KBM-7 (cell line): ENCODE data around the gene PCNT.
"Not testable (repeated sequence)": the region's sequence is repeated elsewhere in the genome, so short reads cannot be mapped to it uniquely, and the experiment has no call there.

Experiments used
- DNase-seq: peaks from one replicate; pipeline ENCODE4 v3.0.0-alpha.2; 2015
- in situ Hi-C: fragments of 300-500 bp; cut with MboI; formaldehyde crosslinking; loops from 2 replicates; pipeline ENCODE4 v1.14.3; 2020; ENCODE audit warnings: low sequenced_read_pairs, low pct_unique_long_range_greater_than_20kb, mixed read lengths

PCNT gene

DNA sequence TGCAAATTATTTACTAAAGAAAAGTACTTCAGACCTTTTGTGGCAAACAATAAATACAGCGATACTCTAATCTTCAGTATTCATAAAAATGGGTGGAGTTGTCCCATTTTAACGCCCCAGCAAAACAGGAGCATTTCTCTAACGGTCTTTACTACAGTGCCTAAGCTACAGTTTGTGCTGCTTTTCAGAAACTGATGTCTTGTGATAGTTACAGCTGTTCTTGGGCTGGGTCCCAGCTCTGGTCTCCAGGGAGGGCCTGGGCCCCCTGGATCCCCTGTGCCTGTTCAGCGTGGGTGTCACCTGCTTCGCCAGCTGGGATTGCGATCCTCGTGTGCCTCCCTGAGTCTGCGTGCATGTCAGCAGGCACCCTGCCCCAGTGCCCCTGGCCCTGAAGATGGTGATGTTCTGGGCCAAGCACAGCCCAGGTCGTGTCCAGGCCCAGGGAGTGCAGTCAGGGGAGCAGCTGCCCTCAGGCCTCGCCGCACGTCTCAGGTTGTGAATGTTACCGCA lies 70.7 kb downstream of the PCNT start:
- DNase-seq: no peak
- in situ Hi-C loops: no loop called here

- in situ Hi-C loops: no loop called here
Measured at GRCh38 chr21:46397211-46397905, 73.4 kb downstream of the PCNT start.

DNA sequence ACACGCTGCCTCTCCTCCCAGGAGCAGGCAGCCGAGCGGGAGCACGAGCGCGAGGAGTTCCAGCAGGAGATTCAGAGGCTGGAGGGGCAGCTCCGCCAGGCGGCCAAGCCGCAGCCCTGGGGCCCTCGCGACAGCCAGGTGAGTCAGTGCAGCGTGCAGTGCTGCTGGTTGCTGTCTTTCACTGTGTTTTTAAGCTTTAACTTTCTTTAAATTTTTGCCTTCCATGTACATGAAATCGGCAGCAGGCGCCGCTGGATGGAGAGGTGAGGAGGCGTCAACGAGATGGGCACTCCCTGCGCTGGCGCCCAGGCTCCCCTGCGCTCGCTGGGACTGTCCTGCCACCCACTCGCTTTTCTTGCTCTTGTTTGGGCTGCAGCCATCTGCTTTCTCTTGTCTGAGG lies 74.0 kb downstream of the PCNT start:
- in situ Hi-C loops: no loop called here
- no peak for DNase-seq

More at GRCh38 chr21:46397211-46397905, 73.4 kb downstream of the PCNT start:
- DNase-seq: no peak

DNA sequence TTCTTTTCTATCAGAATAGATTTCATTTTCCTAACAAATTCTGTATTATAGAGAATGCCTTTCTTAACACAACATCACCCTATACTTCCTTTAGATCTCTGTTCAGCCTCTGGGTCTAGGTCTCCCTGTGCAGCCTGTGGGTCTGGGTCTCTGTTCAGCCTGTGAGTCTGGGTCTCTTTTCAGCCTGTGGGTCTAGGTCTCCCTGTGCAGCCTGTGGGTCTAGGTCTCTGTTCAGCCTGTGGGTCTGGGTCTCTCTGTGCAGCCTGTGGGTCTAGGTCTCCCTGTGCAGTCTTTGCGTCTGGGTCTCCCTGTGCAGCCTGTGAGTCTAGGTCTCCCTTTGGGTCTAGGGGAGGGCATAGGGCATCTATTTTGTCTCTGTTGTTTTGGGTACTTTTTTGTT lies 75.2 kb downstream of the PCNT start:
- DNase-seq: no peak
- in situ Hi-C loops: no loop called here

GRCh38 chr21:46399686-46400085 lies 75.7 kb downstream of the PCNT start:
- DNase-seq: no peak
- in situ Hi-C loops: no loop called here

GRCh38 chr21:46401186-46401910 lies 77.4 kb downstream of the PCNT start:
- in situ Hi-C loops: no loop called here

GRCh38 chr21:46402421-46402820 lies 78.5 kb downstream of the PCNT start:
- in situ Hi-C loops: no loop called here
- no peak for DNase-seq

More at GRCh38 chr21:46401186-46401910, 77.4 kb downstream of the PCNT start:
- DNase-seq: no peak

GRCh38 chr21:46403234-46403811 lies 79.4 kb downstream of the PCNT start:
- in situ Hi-C loops, DNase-seq: not testable (repeated sequence)

GRCh38 chr21:46404306-46404705 lies 80.3 kb downstream of the PCNT start:
- DNase-seq: no peak
- in situ Hi-C loops: no loop called here

- DNase-seq: no peak
- in situ Hi-C loops: no loop called here
Measured at GRCh38 chr21:46406001-46406400, 82.0 kb downstream of the PCNT start.

DNA sequence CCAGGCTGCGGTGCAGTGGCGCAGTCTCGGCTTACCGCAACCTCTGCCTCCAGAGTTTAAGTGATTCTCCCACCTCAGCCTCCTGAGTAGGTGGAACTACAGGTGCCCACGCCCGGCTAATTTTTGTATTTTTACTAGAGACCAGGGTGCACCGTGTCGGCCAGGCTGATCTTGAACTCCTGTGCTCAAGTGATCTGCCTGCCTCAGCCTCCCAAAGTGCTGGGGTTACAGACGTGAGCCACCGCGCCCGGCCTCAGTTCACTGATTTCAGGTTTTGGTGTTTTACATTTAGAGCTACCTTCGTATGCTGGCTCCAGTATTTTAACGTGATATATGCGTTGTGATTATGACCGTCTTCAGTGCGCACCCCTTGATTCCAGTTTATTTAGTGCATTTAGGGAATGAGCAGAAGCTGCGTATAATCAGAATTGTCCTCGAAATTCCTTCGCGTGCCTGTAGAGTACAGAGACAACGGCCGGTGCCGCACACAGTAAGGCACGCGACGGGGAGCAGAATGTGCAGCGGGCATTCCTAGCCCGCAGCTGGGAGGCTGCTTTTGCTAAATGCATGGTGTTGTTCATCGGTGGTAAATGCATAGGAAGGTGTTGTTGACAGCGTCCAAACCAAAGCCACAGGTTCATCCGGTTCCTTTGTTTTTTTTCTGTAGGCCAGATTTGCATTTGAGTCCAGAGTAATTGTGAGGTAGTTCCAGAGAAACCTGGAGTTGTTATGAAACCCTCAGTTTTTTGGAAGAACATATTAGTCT lies 85.9 kb downstream of the PCNT start:
- no peak for DNase-seq
- in situ Hi-C loops: no loop called here

DNA sequence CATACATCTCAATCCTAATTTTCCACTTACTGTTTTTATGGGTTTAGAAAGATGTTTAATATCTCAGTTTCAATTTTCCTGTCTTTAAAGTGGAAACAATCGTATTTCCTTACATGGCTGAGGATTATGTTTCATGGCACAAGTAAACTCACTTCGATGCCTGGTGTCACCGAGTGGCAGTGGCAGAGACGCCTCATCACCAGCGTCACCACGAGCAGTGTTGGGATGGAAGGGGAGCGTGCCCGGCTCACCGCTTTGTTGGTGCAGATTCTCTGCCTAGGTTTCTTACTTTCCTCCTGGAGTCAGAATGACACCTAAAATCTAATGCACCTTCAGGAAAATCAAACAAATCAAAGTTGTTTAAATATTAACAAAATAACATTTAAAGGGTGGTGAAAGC lies 86.6 kb downstream of the PCNT start:
- in situ Hi-C loops: no loop called here
- no peak for DNase-seq

- no peak for DNase-seq
- in situ Hi-C loops: no loop called here
Measured at GRCh38 chr21:46411236-46411635, 87.3 kb downstream of the PCNT start.

DNA sequence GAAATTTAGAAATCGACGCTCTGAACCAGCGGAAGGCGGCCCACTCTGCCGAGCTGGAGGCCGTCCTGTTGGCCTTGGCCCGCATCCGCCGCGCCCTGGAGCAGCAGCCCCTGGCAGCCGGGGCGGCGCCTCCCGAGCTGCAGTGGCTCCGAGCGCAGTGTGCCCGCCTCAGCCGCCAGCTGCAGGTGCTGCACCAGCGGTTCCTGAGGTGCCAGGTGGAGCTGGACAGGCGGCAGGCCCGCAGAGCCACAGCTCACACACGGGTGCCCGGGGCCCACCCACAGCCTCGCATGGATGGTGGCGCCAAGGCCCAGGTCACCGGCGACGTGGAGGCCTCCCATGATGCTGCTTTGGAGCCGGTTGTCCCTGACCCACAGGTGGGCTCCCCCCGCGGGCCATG lies 87.7 kb downstream of the PCNT start:
- in situ Hi-C loops: no loop called here
- no peak for DNase-seq

GRCh38 chr21:46412521-46413364 lies 88.8 kb downstream of the PCNT start:
- no peak for DNase-seq
- in situ Hi-C loops: no loop called here

DNA sequence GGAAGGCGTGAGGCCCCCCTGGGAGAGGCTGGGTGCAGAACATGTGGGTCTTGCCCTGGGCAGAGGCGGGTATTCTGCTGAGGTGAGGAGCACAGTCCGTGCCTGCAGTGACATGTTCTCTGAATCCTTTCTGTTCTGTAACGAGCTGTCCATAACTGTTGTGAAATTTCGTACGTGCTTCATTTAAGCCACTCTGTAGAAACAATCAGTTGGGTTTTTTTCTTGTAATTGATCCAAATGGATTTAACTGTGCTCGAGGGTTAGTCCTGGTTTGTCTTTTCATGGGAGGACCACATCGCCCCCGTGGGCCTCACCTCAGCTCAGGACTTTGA lies 89.4 kb downstream of the PCNT start:
- in situ Hi-C loops: no loop called here
- no peak for DNase-seq

DNA sequence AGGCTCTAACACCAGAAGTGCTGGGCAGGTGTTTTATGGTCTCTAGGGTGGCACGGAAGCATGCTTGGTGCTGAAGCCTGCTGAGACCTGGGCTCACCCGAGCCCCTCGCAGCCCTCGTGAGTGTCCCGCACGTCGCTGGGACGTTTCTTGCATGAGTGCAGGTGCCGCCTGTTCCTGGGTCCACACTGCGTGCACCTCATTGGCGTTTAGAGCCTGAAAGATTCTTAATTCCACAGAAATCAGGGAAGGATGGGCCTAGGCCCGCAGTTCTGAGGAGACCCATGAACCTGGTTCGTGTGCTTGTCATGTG lies 91.0 kb downstream of the PCNT start:
- no peak for DNase-seq
- in situ Hi-C loops: no loop called here

DNA sequence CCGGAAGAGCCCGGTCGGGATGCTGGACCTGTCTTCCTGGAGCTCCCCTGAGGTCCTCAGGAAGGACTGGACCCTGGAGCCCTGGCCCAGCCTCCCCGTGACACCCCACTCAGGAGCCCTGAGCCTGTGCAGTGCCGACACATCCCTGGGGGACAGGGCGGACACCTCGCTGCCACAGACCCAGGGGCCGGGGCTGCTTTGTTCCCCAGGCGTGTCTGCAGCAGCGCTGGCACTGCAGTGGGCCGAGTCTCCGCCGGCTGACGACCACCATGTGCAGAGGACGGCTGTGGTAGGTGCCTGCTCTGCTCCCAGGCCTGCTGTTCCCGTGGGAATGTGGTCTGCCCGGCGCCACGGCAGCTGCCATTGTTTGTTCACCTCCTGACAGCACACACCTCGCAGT lies 92.6 kb downstream of the PCNT start:
- in situ Hi-C loops: no loop called here
- no peak for DNase-seq
